ENCODE data around the gene NCOA6. TPM values are rescaled to one million over a fixed set of nuclear protein-coding genes. Genes with fewer than 3 reads are reported as not detected.

NCOA6 gene
- total RNA-seq, 1 donor from 2014 or later = 59.5 TPM

DNA sequence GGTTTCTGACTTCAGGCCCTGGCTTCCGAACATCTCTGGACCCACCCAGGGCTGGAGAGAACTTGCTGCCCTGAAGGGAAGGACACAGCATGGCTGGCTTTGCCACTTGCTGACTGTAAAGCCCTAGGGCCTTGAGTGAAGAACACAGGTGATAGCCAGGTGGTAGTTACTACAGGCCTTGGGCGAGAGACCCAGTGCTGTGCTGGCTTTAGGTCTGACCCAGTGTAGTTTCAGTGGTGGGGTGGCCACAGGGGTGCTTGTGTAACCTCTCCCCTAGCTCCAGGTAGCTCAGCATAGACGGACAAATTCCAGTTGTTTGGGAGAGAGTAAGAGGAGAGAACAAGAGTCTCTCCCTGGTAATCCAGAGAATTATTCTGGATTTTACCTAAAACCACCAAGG is 27.1 kb downstream of the NCOA6 start:
- TF ChIP-seq CTCF (conservative IDR thresholded peaks at IDR 0.05) = no peak
- Mint-ChIP-seq H3K9me3 (peaks cover 18% of the 10 kb centered on the region), H3K4me3 (no peak overlapping the region)

GRCh38 chr20:34797012-34797995 is 28.1 kb downstream of the NCOA6 start:
- TF ChIP-seq CTCF (conservative IDR thresholded peaks at IDR 0.05) = no peak
- no peak for DNase-seq (ENCODE audit: extremely low spot score, unreplicated experiment)

More for the DNA sequence above, 27.1 kb downstream of the NCOA6 start:
- Mint-ChIP-seq H3K4me1 (ENCODE audit: unreplicated experiment) (peaks cover 24% of the 10 kb centered on the region), H3K27ac (no peak overlapping the region), H3K36me3 (peaks cover 37% of the 10 kb centered on the region), H3K27me3 (no peaks in the 10 kb centered on the region)
- DNase-seq (ENCODE audit: extremely low spot score, unreplicated experiment) = no peak

GRCh38 chr20:34794006-34794585 is 31.4 kb downstream of the NCOA6 start:
- Mint-ChIP-seq H3K4me1 (ENCODE audit: unreplicated experiment) (peaks cover 35% of the 10 kb centered on the region), H3K36me3 (peaks cover 14% of the 10 kb centered on the region), H3K9me3 (peaks cover 5% of the 10 kb centered on the region), H3K27me3 (no peaks in the 10 kb centered on the region), H3K27ac (no peak overlapping the region), H3K4me3 (no peak overlapping the region)
- no peak for TF ChIP-seq CTCF (conservative IDR thresholded peaks at IDR 0.05)
- no peak for DNase-seq (ENCODE audit: extremely low spot score, unreplicated experiment)

More at GRCh38 chr20:34797012-34797995, 28.1 kb downstream of the NCOA6 start:
- Mint-ChIP-seq H3K27ac (no peak overlapping the region), H3K9me3 (peaks cover 18% of the 10 kb centered on the region), H3K4me1 (ENCODE audit: unreplicated experiment) (peaks cover 26% of the 10 kb centered on the region), H3K36me3 (peaks cover 37% of the 10 kb centered on the region), H3K27me3 (no peaks in the 10 kb centered on the region), H3K4me3 (no peak overlapping the region)

DNA sequence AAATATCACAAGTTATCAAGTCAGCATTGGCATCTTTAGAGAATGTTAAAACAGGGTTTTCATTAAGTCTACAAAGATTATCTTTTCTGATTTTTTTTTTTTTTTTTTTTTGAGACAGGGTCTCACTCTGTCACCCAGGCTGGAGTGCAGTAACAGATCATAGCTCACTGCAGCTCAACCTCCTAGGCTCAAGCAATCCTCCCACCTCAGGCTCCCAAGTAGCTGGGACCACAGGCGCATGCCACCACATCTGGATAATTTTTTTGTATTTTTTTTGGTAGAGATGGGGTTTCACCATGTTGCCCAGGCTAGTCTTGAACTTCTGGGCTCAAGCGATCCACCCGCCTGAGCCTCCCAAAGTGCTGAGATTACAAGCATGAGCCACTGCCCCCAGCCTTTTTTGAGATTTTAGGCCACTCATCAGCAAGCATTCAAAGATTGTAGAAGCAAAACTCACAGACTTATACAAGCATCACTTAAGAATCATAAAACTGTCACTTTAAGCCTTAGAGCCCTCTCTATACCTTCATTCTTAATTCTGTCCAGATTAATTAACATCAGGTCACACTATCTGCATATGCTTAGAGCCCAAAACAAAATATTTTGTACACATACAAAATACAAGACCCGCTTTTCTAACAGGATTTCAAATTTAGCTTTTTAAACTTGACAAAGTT is 32.6 kb downstream of the NCOA6 start:
- H3K27ac Mint-ChIP-seq = no peak overlapping the region
- peaks cover 29% of the 10 kb centered on the region for H3K4me1 Mint-ChIP-seq (ENCODE audit: unreplicated experiment)
- H3K4me3 Mint-ChIP-seq = no peak overlapping the region
- no peak for DNase-seq (ENCODE audit: extremely low spot score, unreplicated experiment)
- peaks cover 9% of the 10 kb centered on the region for H3K36me3 Mint-ChIP-seq
- no peak for TF ChIP-seq CTCF (conservative IDR thresholded peaks at IDR 0.05)
- H3K27me3 Mint-ChIP-seq = no peaks in the 10 kb centered on the region
- H3K9me3 Mint-ChIP-seq = no peaks in the 10 kb centered on the region

GRCh38 chr20:34791289-34792020 is 34.0 kb downstream of the NCOA6 start:
- Mint-ChIP-seq H3K36me3 (peaks cover 9% of the 10 kb centered on the region), H3K4me3 (no peak overlapping the region), H3K4me1 (ENCODE audit: unreplicated experiment) (peaks cover 29% of the 10 kb centered on the region), H3K9me3 (no peaks in the 10 kb centered on the region), H3K27me3 (no peaks in the 10 kb centered on the region), H3K27ac (no peak overlapping the region)
- DNase-seq (ENCODE audit: extremely low spot score, unreplicated experiment) = no peak
- no peak for TF ChIP-seq CTCF (conservative IDR thresholded peaks at IDR 0.05)

Data from type B pancreatic cell (in vitro differentiated cells).